Measurements from ENCODE around the gene ZFP36L1. TPM values are rescaled to one million over a fixed set of nuclear protein-coding genes. Genes with fewer than 3 reads are reported as not detected.

Gene ZFP36L1
- total and polyA plus RNA-seq, 10 of the 15 experiments (the other 5 are each of a cell fraction or from before 2014, with no cell fraction given), result 22.0 to 184 (median 66.1) TPM

GRCh38 chr14:68792979-68793733 is at the start of gene ZFP36L1 (continued):
- no peak for TF ChIP-seq IRF5 (IDR thresholded peaks at IDR 0.05; ENCODE audit: borderline replicate concordance)
- TF ChIP-seq NFYB (IDR thresholded peaks at IDR 0.05; ENCODE audit: insufficient read depth, low read depth, low read length), result no peak
- no peak for TF ChIP-seq STAT1 (conservative IDR thresholded peaks at IDR 0.05)
- TF ChIP-seq TBL1XR1 (IDR thresholded peaks at IDR 0.05; ENCODE audit: low read depth, low read length), result no peak; the same call in none of the 2 replicates
- TF ChIP-seq IKZF2 (IDR thresholded peaks at IDR 0.05), result peak; percentile 79 to 84; a peak in 2 of 4 replicates
- TF ChIP-seq NR2C2 (IDR thresholded peaks at IDR 0.05; ENCODE audit: borderline replicate concordance, control insufficient read depth, insufficient read length, low read depth), result no peak
- TF ChIP-seq SRF (IDR thresholded peaks at IDR 0.05; ENCODE audit: low read depth in 2 of 2, low read length in 2 of 2), result no peak
- TF ChIP-seq SMARCA5 (IDR thresholded peaks at IDR 0.05), result 0 out of 2 replicates have a peak, but pooled peaks have one; percentile 44
- TF ChIP-seq BMI1 (IDR thresholded peaks at IDR 0.05; ENCODE audit: borderline replicate concordance), result no peak
- no peak for TF ChIP-seq RBBP5 (conservative IDR thresholded peaks at IDR 0.05)
- peak; percentile 87 for TF ChIP-seq BACH1 (IDR thresholded peaks at IDR 0.05; ENCODE audit: borderline replicate concordance)
- TF ChIP-seq CUX1 (IDR thresholded peaks at IDR 0.05; ENCODE audit: insufficient replicate concordance, low read depth, low read length), result no peak
- TF ChIP-seq SMC3 (IDR thresholded peaks at IDR 0.05; ENCODE audit: borderline replicate concordance, low read length), result no peak
- TF ChIP-seq HSF1 (IDR thresholded peaks at IDR 0.05; ENCODE audit: low read depth, low read length), result 0 out of 2 replicates have a peak, but pooled peaks have one; percentile 8
- TF ChIP-seq FOXK2 (IDR thresholded peaks at IDR 0.05), result no peak; the same call in 1 of the 2 replicates
- TF ChIP-seq CBFB (IDR thresholded peaks at IDR 0.05; ENCODE audit: low read depth), result peak; percentile 96
- no peak for TF ChIP-seq NFIC (IDR thresholded peaks at IDR 0.05; ENCODE audit: low read depth, low read length)
- TF ChIP-seq STAT3 (IDR thresholded peaks at IDR 0.05; ENCODE audit: low read depth, low read length), result no peak
- TF ChIP-seq IRF3 (IDR thresholded peaks at IDR 0.05), result no peak
- TF ChIP-seq PBX3 (IDR thresholded peaks at IDR 0.05; ENCODE audit: insufficient replicate concordance, low read depth, low read length), result peak; percentile 93

All from GM12878 (cell line).